GM12873 (cell line): ENCODE data around the gene PCDHGB5.
A peak's percentile ranks its signal among the peaks of the same experiment; 100 is the strongest.

Experiments used
- TF ChIP-seq, protein P1 (sequence below): IDR thresholded peaks from 2 replicates; pipeline ENCODE4 v1.5.1; 2012; ENCODE audit warnings: low read depth, mild to moderate bottlenecking, moderate library complexity, low read length, control low read depth; ENCODE audit not compliant: insufficient read depth; ENCODE audit errors: missing control alignments

The PCDHGB5 gene

DNA sequence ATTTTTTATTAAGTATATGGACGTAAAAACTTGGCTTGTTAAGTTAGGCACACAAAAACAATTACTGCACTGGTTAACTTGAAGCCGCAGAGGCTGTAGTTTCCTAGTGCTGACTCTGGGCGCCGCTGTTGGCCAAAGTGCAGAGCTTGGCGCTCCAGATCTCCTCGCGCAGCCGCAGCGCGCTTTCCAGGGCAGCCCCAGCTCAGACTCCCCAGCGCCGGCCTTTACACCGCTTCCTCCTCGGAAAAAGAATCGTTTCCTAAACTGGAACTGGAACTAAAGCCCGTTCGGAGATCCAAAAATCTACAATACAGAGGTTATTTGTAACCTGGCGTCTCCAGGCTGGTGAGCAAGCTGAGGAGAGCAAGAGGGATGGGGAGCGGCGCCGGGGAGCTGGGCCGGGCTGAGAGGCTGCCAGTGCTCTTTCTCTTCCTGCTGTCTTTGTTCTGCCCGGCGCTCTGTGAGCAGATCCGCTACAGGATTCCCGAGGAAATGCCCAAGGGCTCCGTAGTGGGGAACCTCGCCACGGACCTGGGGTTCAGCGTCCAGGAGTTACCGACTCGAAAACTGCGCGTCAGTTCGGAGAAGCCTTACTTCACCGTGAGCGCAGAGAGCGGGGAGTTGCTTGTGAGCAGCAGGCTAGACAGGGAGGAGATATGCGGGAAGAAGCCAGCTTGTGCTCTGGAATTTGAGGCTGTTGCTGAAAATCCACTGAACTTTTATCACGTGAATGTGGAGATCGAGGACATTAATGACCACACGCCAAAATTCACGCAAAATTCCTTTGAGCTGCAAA, at the start of gene PCDHGB5:
PCDHGB5 (plus strand) TSS at position 192 of the 796 bp plus-strand sequence; CDS start at position 373, 181 bp downstream.
- TF ChIP-seq, protein P1, sequence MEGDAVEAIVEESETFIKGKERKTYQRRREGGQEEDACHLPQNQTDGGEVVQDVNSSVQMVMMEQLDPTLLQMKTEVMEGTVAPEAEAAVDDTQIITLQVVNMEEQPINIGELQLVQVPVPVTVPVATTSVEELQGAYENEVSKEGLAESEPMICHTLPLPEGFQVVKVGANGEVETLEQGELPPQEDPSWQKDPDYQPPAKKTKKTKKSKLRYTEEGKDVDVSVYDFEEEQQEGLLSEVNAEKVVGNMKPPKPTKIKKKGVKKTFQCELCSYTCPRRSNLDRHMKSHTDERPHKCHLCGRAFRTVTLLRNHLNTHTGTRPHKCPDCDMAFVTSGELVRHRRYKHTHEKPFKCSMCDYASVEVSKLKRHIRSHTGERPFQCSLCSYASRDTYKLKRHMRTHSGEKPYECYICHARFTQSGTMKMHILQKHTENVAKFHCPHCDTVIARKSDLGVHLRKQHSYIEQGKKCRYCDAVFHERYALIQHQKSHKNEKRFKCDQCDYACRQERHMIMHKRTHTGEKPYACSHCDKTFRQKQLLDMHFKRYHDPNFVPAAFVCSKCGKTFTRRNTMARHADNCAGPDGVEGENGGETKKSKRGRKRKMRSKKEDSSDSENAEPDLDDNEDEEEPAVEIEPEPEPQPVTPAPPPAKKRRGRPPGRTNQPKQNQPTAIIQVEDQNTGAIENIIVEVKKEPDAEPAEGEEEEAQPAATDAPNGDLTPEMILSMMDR = peak; percentile 55

DNA sequence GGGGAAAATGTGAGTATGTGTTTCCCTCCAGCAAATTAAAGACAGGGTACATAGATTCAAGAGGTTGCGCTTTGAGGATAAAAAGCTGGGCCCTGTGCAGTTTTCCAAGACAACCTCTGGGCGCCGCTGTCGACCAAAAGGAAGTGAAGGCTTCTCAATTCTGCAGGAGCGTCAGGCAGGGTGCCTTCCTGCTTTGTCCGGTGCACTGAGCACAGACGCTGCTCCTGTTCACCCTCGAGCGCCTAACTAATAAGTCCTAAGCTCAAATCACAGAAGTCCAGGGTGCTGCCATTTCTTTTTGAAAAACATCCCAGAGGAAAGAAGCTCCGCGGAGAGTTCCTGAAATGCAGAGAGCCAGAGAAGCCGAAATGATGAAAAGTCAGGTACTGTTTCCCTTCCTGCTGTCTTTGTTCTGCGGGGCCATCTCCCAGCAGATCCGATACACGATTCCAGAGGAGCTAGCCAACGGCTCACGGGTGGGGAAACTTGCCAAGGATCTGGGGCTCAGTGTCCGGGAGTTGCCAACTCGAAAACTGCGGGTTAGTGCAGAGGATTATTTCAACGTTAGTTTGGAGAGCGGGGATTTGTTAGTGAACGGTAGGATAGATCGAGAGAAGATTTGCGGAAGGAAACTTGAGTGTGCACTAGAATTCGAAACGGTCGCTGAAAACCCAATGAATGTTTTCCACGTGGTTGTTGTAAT, 47.7 kb upstream of the PCDHGB5 start, which contains the start of gene PCDHGB1:
PCDHGB1 (plus strand) TSS at position 183 of the 703 bp plus-strand sequence; CDS start at position 345, 162 bp downstream.
- TF ChIP-seq, protein P1 = peak; percentile 70

GRCh38 chr5:141351591-141351990, 46.2 kb upstream of the PCDHGB5 start:
- TF ChIP-seq, protein P1 = no peak

DNA sequence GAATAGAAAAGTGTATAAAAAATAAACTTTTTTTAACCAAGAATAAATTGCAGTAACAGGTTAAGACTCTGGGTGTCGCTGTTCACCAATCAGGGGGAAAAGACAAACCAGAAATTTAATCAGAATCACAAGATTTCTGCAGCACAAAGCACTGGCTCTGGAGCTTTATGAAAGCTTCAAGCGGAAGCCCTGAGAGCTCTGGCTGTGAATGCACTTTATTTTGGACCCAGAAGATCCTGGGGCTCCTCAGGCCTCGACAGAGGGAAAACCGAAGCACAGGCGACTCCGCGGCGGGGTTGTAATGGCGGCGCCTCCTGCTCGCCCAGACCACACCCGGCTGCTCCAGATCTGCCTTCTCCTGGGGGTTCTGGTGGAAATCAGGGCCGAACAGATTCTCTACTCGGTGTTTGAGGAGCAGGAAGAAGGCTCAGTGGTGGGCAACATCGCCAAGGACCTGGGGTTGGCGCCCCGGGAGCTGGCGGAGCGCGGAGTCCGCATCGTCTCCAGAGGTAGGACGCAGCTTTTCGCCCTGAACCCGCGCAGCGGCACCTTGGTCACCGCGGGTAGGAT, 42.8 kb upstream of the PCDHGB5 start, which contains the start of gene PCDHGA4:
PCDHGA4 (plus strand) TSS at position 122 of the 570 bp plus-strand sequence; CDS start at position 209, 87 bp downstream.
- TF ChIP-seq, protein P1 = peak; percentile 49

GRCh38 chr5:141355641-141356040, 42.1 kb upstream of the PCDHGB5 start:
- TF ChIP-seq, protein P1 = no peak

DNA sequence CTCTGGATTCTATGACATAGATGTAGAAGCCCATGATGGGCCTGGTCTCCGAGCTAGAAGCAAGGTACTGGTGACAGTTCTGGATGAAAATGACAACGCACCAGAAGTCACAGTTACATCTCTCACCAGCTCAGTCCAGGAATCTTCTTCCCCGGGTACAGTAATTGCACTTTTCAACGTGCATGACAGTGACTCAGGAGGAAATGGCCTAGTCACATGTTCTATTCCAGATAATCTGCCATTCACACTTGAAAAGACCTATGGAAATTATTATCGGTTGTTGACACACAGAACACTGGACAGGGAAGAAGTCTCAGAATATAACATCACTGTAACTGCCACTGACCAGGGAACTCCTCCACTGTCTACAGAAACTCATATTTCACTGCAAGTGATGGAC, 41.6 kb upstream of the PCDHGB5 start:
- TF ChIP-seq, protein P1 = no peak

GRCh38 chr5:141356950-141357349, 40.8 kb upstream of the PCDHGB5 start:
- TF ChIP-seq, protein P1 = no peak
